AG04450 (cell line): Measurements from ENCODE around the gene LDHD. TPM values are rescaled to one million over a fixed set of nuclear protein-coding genes. Genes with fewer than 3 reads are reported as not detected.

Source experiments
- CTCF ChIA-PET: fragments of 300-600, 350-600 bp; formaldehyde crosslinking; extraction: SDS; loops from one replicate; lab custom pipeline; 2022; ENCODE audit warnings: antibody characterized with exemption, inconsistent platforms; lab: Charles Lee
- POLR2A ChIA-PET: fragments of 350-600 bp; formaldehyde crosslinking; extraction: SDS; loops from one replicate; lab custom pipeline; 2021; ENCODE audit warnings: antibody characterized with exemption, inconsistent platforms; lab: Yijun Ruan, JAX
- DNase-seq: peaks from one replicate; pipeline ENCODE4 v3.0.0-alpha.2; 2011; ENCODE audit warnings: low read depth, low spot score
- H3K27ac ChIP-seq: one replicate; pipeline ENCODE4 v1.5.1; 2012; ENCODE audit warnings: low read depth, low read length, control low read depth
- H3K27me3 ChIP-seq: one replicate; pipeline ENCODE4 v1.6.0; 2012; ENCODE audit warnings: low read length; ENCODE audit not compliant: control insufficient read depth, insufficient read depth
- H3K4me3 ChIP-seq: 2 replicates; pipeline ENCODE4 v1.5.1; 2011; ENCODE audit warnings: mild to moderate bottlenecking, low read depth, low read length, control low read depth
- H3K9me3 ChIP-seq: 2 replicates; pipeline ENCODE4 v1.5.1; 2012; ENCODE audit warnings: low read length; ENCODE audit not compliant: control insufficient read depth, insufficient read depth
- CTCF ChIP-seq: IDR thresholded peaks from 2 replicates; pipeline ENCODE4 v1.5.1; 2011; ENCODE audit warnings: low read depth, low read length, control low read depth, inconsistent platforms
- polyA plus RNA-seq: library from polyadenylated mRNA; depleted of rRNA; stranded (reverse); fragments of >200 nt; gene quantifications from 2 replicates; pipeline ENCODE4 v1.2.3, GENCODE V29; 2011

LDHD gene
- polyA plus RNA-seq, 1 experiment: 0.38 TPM

DNA sequence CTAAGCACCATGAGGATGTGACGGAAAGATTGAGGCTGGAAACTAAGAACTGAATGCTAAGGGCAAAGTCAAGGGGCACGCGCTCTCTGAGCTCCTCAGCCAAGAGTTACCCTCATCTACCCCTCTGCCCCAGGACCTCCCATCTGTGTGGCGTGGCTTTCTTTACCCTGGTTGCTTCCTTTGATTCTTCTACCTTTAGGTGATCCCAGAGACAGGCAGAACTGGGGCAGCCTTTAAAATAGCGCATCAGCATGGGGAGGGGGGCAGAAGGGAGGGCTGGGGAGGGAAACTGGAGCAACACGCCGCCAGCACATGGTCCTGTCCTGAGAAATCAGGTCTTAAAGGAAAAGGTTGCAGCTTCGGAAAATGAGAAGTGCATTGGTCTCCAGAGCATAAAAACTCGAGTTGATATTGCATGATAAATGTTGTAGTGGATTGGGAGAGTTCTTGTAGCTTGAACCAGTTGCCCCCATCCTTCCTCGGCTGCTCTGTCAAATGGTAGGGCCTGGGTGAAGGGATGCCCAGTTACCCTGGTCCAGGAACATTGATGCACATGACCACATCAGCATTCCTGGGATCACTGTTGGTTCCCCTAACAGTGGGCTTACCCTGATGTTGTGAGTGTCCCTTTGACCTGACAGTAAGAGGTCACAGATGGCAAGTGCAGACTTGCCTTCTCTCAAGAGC lies 29.7 kb downstream of the LDHD start:
- TF ChIP-seq CTCF: no peak
- no peaks in the 10 kb centered on the region for H3K27me3 ChIP-seq
- H3K9me3 ChIP-seq: no peaks in the 10 kb centered on the region
- ChIA-PET CTCF (interaction anchor here (1.8 to 4.0 kb wide), 2 partner anchors 23 to 89 kb away, joined by 9 to 22 read pairs; partner anchors contain the start of gene ZNRF1), POLR2A (interaction anchor here (0.5 to 1.6 kb wide), 10 partner anchors 11 to 58 kb away, joined by 3 to 15 read pairs (median 4); no protein-coding TSS in a partner anchor)
- DNase-seq: no peak
- peak overlapping the region; percentile 97 for H3K27ac ChIP-seq
- no peak overlapping the region for H3K4me3 ChIP-seq

DNA sequence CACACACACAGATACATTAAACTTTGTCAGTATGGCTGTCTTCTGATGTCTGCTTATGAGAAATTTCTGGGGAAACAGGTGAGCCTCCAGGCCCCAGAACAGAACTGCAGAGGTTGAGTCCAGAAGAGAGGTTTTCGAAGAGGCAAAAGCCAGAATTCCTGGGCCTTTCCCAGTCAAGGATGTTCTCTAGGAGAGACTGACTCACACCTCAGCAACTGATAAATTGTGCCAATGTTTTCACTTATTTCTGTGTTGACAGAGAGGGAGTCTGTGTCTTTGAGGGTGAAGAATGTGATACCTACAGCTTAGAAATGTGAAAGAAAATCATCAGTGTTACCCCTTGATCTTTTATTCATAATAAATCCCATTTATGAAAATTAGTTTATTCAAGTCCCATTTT lies 30.3 kb downstream of the LDHD start:
- CTCF ChIA-PET: interaction anchor here (4.0 kb wide), 1 partner anchor 24 kb away, joined by 22 read pairs; no protein-coding TSS in a partner anchor
- no peak for DNase-seq

GRCh38 chr16:75085556-75085955 lies 31.0 kb downstream of the LDHD start:
- no peaks in the 10 kb centered on the region for H3K9me3 ChIP-seq
- H3K27ac ChIP-seq: no peak overlapping the region
- no peak overlapping the region for H3K4me3 ChIP-seq
- ChIA-PET CTCF (no interaction called here), POLR2A (no interaction called here)
- DNase-seq: no peak
- TF ChIP-seq CTCF: no peak
- no peaks in the 10 kb centered on the region for H3K27me3 ChIP-seq

More for the DNA sequence above, 30.3 kb downstream of the LDHD start:
- POLR2A ChIA-PET: interaction anchor here (0.5 to 1.3 kb wide), 4 partner anchors 10 to 37 kb away, joined by 3 to 6 read pairs (median 4); no protein-coding TSS in a partner anchor
- Histone ChIP-seq H3K27me3 (no peaks in the 10 kb centered on the region), H3K9me3 (no peaks in the 10 kb centered on the region), H3K27ac (peak overlapping the region; percentile 39), H3K4me3 (no peak overlapping the region)
- no peak for TF ChIP-seq CTCF

GRCh38 chr16:75083813-75084212 lies 32.8 kb downstream of the LDHD start:
- Histone ChIP-seq H3K27ac (no peak overlapping the region), H3K9me3 (no peaks in the 10 kb centered on the region), H3K4me3 (no peak overlapping the region), H3K27me3 (no peaks in the 10 kb centered on the region)
- ChIA-PET CTCF (no interaction called here), POLR2A (no interaction called here)
- TF ChIP-seq CTCF: no peak
- DNase-seq: no peak

GRCh38 chr16:75081179-75081859 lies 35.3 kb downstream of the LDHD start:
- ChIA-PET CTCF (interaction anchor here (0.6 to 1.3 kb wide), 3 partner anchors 10 to 83 kb away, joined by 3 read pairs; partner anchors contain the start of gene ZNRF1), POLR2A (no interaction called here)
- H3K9me3 ChIP-seq: no peaks in the 10 kb centered on the region
- DNase-seq: no peak
- H3K27ac ChIP-seq: no peak overlapping the region
- H3K27me3 ChIP-seq: no peaks in the 10 kb centered on the region
- H3K4me3 ChIP-seq: no peak overlapping the region
- no peak for TF ChIP-seq CTCF
